Thoracic aorta (tissue), 2 donors: ENCODE results near the gene BARX1. TPM values are rescaled to one million over a fixed set of nuclear protein-coding genes. Genes with fewer than 3 reads are reported as not detected.

Experiments
- ATAC-seq: fragments of 150-250 bp; one replicate; pipeline ENCODE4 v1.8.0; 2017; ENCODE audit warnings: low read depth; ENCODE audit not compliant: insufficient number of reproducible peaks, low FRiP score
- DNase-seq: peaks from one replicate; pipeline ENCODE4 v3.0.0-alpha.2; 2020; ENCODE audit warnings: low spot score
- H3K27ac ChIP-seq, 2 donors: fragments of 200-600 bp; sonication (generic); 1 replicate in 1 of 2; 2 replicates in 1 of 2; pipeline ENCODE4 v1.5.1; 2016; ENCODE audit warnings: mild to moderate bottlenecking in 2 of 2, moderate library complexity in 2 of 2
- H3K27me3 ChIP-seq: fragments of 200-600 bp; sonication (generic); replicated peaks from 2 replicates; pipeline ENCODE4 v1.6.0; 2016; ENCODE audit warnings: mild to moderate bottlenecking; ENCODE audit not compliant: insufficient read depth
- H3K36me3 ChIP-seq: fragments of 200-600 bp; sonication (generic); one replicate; pipeline ENCODE4 v1.5.1; 2016
- H3K4me1 ChIP-seq, 2 donors: fragments of 200-600 bp; sonication (generic); 1 replicate in 1 of 2; 2 replicates in 1 of 2; pipeline versions ENCODE4 v1.5.1 to v1.6.0; 2016; ENCODE audit warnings: low read depth in 2 of 2, mild to moderate bottlenecking in 1 of 2; ENCODE audit not compliant: control insufficient read depth in 1 of 2
- H3K4me3 ChIP-seq: fragments of 200-600 bp; sonication (generic); 2 replicates; pipeline ENCODE4 v1.5.1; 2016; ENCODE audit warnings: mild to moderate bottlenecking
- H3K9me3 ChIP-seq: fragments of 200-600 bp; sonication (generic); 2 replicates; pipeline ENCODE4 v1.5.1; 2016
- CTCF ChIP-seq: fragments of 200-600 bp; sonication (generic); IDR thresholded peaks from one replicate; pipeline ENCODE4 v1.5.1; 2019; ENCODE audit warnings: antibody characterized with exemption
- total RNA-seq, 2 donors: library from RNA; depleted of rRNA; stranded (reverse); fragments of >200 nt; gene quantifications; one replicate each; pipeline versions ENCODE4 v1.1.0 to v1.2.3, GENCODE V29; 2016

BARX1 gene
- total RNA-seq, 2 donors from 2014 or later, result not detected

- no peaks in the 10 kb centered on the region for H3K4me1 ChIP-seq
- DNase-seq, result no peak
- no peaks in the 10 kb centered on the region for H3K27me3 ChIP-seq
- no peak for ATAC-seq
- TF ChIP-seq CTCF, result no peak
- no peaks in the 10 kb centered on the region for H3K36me3 ChIP-seq
- H3K4me3 ChIP-seq, result no peak overlapping the region
- H3K27ac ChIP-seq, result no peak overlapping the region
- H3K9me3 ChIP-seq, result no peaks in the 10 kb centered on the region
Observed at GRCh38 chr9:93930070-93930469, 25.1 kb downstream of the BARX1 start.

GRCh38 chr9:93929231-93929630 is 25.9 kb downstream of the BARX1 start:
- Histone ChIP-seq H3K4me3 (no peak overlapping the region), H3K36me3 (no peaks in the 10 kb centered on the region), H3K4me1 (no peaks in the 10 kb centered on the region), H3K9me3 (no peaks in the 10 kb centered on the region), H3K27ac (no peak overlapping the region), H3K27me3 (no peaks in the 10 kb centered on the region)
- TF ChIP-seq CTCF, result no peak
- no peak for ATAC-seq
- DNase-seq, result no peak

GRCh38 chr9:93922535-93922934 is 32.6 kb downstream of the BARX1 start:
- no peaks in the 10 kb centered on the region for H3K4me1 ChIP-seq
- no peak overlapping the region for H3K4me3 ChIP-seq
- H3K9me3 ChIP-seq, result no peaks in the 10 kb centered on the region
- H3K27ac ChIP-seq, result no peak overlapping the region
- H3K36me3 ChIP-seq, result no peaks in the 10 kb centered on the region
- no peak for DNase-seq
- no peaks in the 10 kb centered on the region for H3K27me3 ChIP-seq
- TF ChIP-seq CTCF, result no peak
- no peak for ATAC-seq

GRCh38 chr9:93920131-93920800 is 34.9 kb downstream of the BARX1 start:
- no peak for TF ChIP-seq CTCF
- Histone ChIP-seq H3K4me3 (no peak overlapping the region), H3K27ac (no peak overlapping the region), H3K36me3 (no peaks in the 10 kb centered on the region), H3K9me3 (no peaks in the 10 kb centered on the region), H3K4me1 (no peaks in the 10 kb centered on the region), H3K27me3 (no peaks in the 10 kb centered on the region)
- ATAC-seq (no peak), DNase-seq (no peak)

GRCh38 chr9:93918061-93918460 is 37.1 kb downstream of the BARX1 start:
- no peak overlapping the region for H3K4me3 ChIP-seq
- H3K36me3 ChIP-seq, result no peaks in the 10 kb centered on the region
- no peaks in the 10 kb centered on the region for H3K4me1 ChIP-seq
- H3K27me3 ChIP-seq, result no peaks in the 10 kb centered on the region
- DNase-seq (no peak), ATAC-seq (no peak)
- no peak overlapping the region for H3K27ac ChIP-seq
- TF ChIP-seq CTCF, result no peak
- no peaks in the 10 kb centered on the region for H3K9me3 ChIP-seq
